CD4-positive, alpha-beta memory T cell (primary cell): Measurements from ENCODE around the gene HYAL3. TPM values are rescaled to one million over a fixed set of nuclear protein-coding genes. Genes with fewer than 3 reads are reported as not detected.

ENCODE experiments used
- CTCF ChIA-PET: fragments of 350-600 bp; sonication (Branson Sonifier 250); formaldehyde crosslinking; loops from one replicate; lab custom pipeline; 2021; ENCODE audit warnings: inconsistent platforms; ENCODE audit not compliant: partially characterized antibody; lab: Charles Lee
- POLR2A ChIA-PET: fragments of 350-600 bp; sonication (Branson Sonifier 250); formaldehyde crosslinking; loops from one replicate; lab custom pipeline; 2021; ENCODE audit not compliant: partially characterized antibody; lab: Charles Lee
- DNase-seq, 5 donors: peaks; one replicate each; pipeline versions ENCODE4 v3.0.0 to v3.0.0-alpha.2; 2020 to 2022; ENCODE audit warnings: mixed read lengths in 1 of 5
- H3K27ac ChIP-seq: one replicate; pipeline ENCODE4 v1.7.0; 2013; ENCODE audit warnings: low read depth, low read length
- H3K27me3 ChIP-seq: 2 replicates; pipeline ENCODE4 v1.7.0; 2013; ENCODE audit warnings: mild to moderate bottlenecking, low read length, moderate library complexity; ENCODE audit not compliant: insufficient read depth
- H3K36me3 ChIP-seq: 2 replicates; pipeline ENCODE4 v1.7.0; 2013; ENCODE audit warnings: mild to moderate bottlenecking, low read length, moderate library complexity; ENCODE audit not compliant: insufficient read depth
- H3K4me1 ChIP-seq: 2 replicates; pipeline ENCODE4 v1.7.0; 2013; ENCODE audit warnings: mild to moderate bottlenecking, low read length, moderate library complexity; ENCODE audit not compliant: insufficient read depth
- H3K4me3 ChIP-seq, 2 donors: one replicate each; pipeline ENCODE4 v1.7.0; 2013; ENCODE audit warnings: low read length in 2 of 2, mild to moderate bottlenecking in 1 of 2
- H3K9me3 ChIP-seq, 2 donors: one replicate each; pipeline ENCODE4 v1.7.0; 2013; ENCODE audit warnings: low read length in 2 of 2, control low read depth in 1 of 2; ENCODE audit not compliant: control insufficient read depth in 1 of 2
- H3K27ac Mint-ChIP-seq, 7 donors: one replicate each; pipeline ENCODE4 v1.8.0; 2020 to 2021; ENCODE audit warnings: mixed read lengths in 7 of 7, mild to moderate bottlenecking in 6 of 7, inconsistent platforms in 3 of 7, moderate library complexity in 3 of 7
- H3K27me3 Mint-ChIP-seq, 2 donors: one replicate each; pipeline ENCODE4 v1.8.0; 2020 to 2021; ENCODE audit warnings: mixed read lengths in 2 of 2
- H3K36me3 Mint-ChIP-seq, 2 donors: one replicate each; pipeline ENCODE4 v1.8.0; 2020 to 2021; ENCODE audit warnings: mixed read lengths in 2 of 2, inconsistent platforms in 1 of 2, mild to moderate bottlenecking in 1 of 2
- H3K4me1 Mint-ChIP-seq, 4 donors: one replicate each; pipeline ENCODE4 v1.8.0; 2020 to 2021; ENCODE audit warnings: mixed read lengths in 4 of 4, mild to moderate bottlenecking in 1 of 4
- H3K4me3 Mint-ChIP-seq, 8 donors: one replicate each; pipeline ENCODE4 v1.8.0; 2020 to 2021; ENCODE audit warnings: mixed read lengths in 8 of 8, mild to moderate bottlenecking in 7 of 8, moderate library complexity in 6 of 8, inconsistent platforms in 3 of 8
- H3K9me3 Mint-ChIP-seq, 8 donors: one replicate each; pipeline ENCODE4 v1.8.0; 2020 to 2021; ENCODE audit warnings: mixed read lengths in 8 of 8, mild to moderate bottlenecking in 5 of 8, inconsistent platforms in 3 of 8, moderate library complexity in 1 of 8
- intact Hi-C: fragments of 100-400 bp; cut with micrococcal nuclease; formaldehyde crosslinking; loops from one replicate; pipeline ENCODE4 v1.15.1; 2023
- polyA plus RNA-seq, 2 donors: library from polyadenylated mRNA; unstranded; fragments of 300-500 nt; fragmentation: Illumina TruSeq; gene quantifications; one replicate each; pipeline ENCODE4 v1.2.3, GENCODE V29; 2021
- total RNA-seq, 2 experiments: library from RNA; stranded (reverse); gene quantifications; one replicate each; pipeline ENCODE4 v1.2.3, GENCODE V29; 2021

Gene HYAL3
- total and polyA plus RNA-seq, 4 experiments from 2014 or later = 4.4 to 7.1 (median 5.3) TPM

GRCh38 chr3:50324351-50325112 lies 25.3 kb upstream of the HYAL3 start:
- Histone ChIP-seq H3K27me3 (no peaks in the 10 kb centered on the region), H3K4me3 (no peak overlapping the region)
- peaks cover 0 to 25% of the 10 kb centered on the region in 2 donors for H3K36me3 Mint-ChIP-seq

GRCh38 chr3:50323614-50324199 lies 24.5 kb upstream of the HYAL3 start:
- Mint-ChIP-seq H3K27ac (peak overlapping the region in 4 of 7 donors; percentile 29 to 90 (median 78)), H3K4me1 (peaks cover 21 to 56% (median 38%) of the 10 kb centered on the region in 4 donors), H3K27me3 (no peaks in the 10 kb centered on the region), H3K36me3 (peaks cover 0 to 22% of the 10 kb centered on the region in 2 donors), H3K4me3 (peak overlapping the region in 1 of 8 donors; percentile 35), H3K9me3 (peaks cover 0 to 1% (median 0%) of the 10 kb centered on the region in 8 donors)
- no peak overlapping the region for H3K4me3 ChIP-seq
- peaks cover 10% of the 10 kb centered on the region for H3K36me3 ChIP-seq
- H3K4me1 ChIP-seq = peaks cover 39% of the 10 kb centered on the region
- CTCF ChIA-PET = interaction anchor here (0.5 to 5.6 kb wide), 15 partner anchors 8 to 509 kb away, joined by 3 to 37 read pairs (median 5); partner anchors contain the start of genes CYB561D2, HYAL3, IFRD2 and NAA80
- H3K9me3 ChIP-seq = no peaks in the 10 kb centered on the region
- H3K27ac ChIP-seq = no peak overlapping the region
- intact Hi-C loops = loop anchor here (1.0 to 2.0 kb wide), 2 partner anchors 49 to 129 kb away; no protein-coding TSS in a partner anchor
- H3K27me3 ChIP-seq = no peaks in the 10 kb centered on the region
- DNase-seq = peak in 1 of 5 donors; percentile 27
- POLR2A ChIA-PET = interaction anchor here (0.6 to 14.4 kb wide), 6 partner anchors 9 to 31 kb away, joined by 3 to 144 read pairs (median 8); partner anchors contain the start of genes HYAL3, IFRD2, NAA80 and RASSF1

More at GRCh38 chr3:50324351-50325112, 25.3 kb upstream of the HYAL3 start:
- H3K27ac ChIP-seq = no peak overlapping the region
- Mint-ChIP-seq H3K27ac (peak overlapping the region; percentile 53 to 93 (median 82)), H3K27me3 (no peaks in the 10 kb centered on the region), H3K9me3 (peaks cover 0 to 1% (median 0%) of the 10 kb centered on the region in 8 donors), H3K4me1 (peaks cover 21 to 49% (median 35%) of the 10 kb centered on the region in 4 donors), H3K4me3 (peak overlapping the region in 5 of 8 donors; percentile 17 to 67 (median 39))
- peaks cover 40% of the 10 kb centered on the region for H3K4me1 ChIP-seq
- peak; percentile 39 to 65 (median 49) for DNase-seq
- H3K36me3 ChIP-seq = peaks cover 10% of the 10 kb centered on the region
- CTCF ChIA-PET = interaction anchor here (0.5 to 5.6 kb wide), 16 partner anchors 9 to 509 kb away, joined by 3 to 37 read pairs (median 5); partner anchors contain the start of genes CYB561D2, HYAL3, IFRD2 and NAA80
- POLR2A ChIA-PET = interaction anchor here (0.7 to 14.4 kb wide), 6 partner anchors 10 to 32 kb away, joined by 3 to 144 read pairs (median 8); partner anchors contain the start of genes HYAL3, IFRD2 and NAA80
- H3K9me3 ChIP-seq = no peaks in the 10 kb centered on the region
- intact Hi-C loops = loop anchor here (1.0 to 2.0 kb wide), 2 partner anchors 50 to 130 kb away; no protein-coding TSS in a partner anchor

- peaks cover 0 to 16% of the 10 kb centered on the region in 2 donors for H3K36me3 Mint-ChIP-seq
- ChIA-PET POLR2A (interaction anchor here (2.1 to 14.4 kb wide), 5 partner anchors 8 to 25 kb away, joined by 8 to 144 read pairs (median 16); partner anchors contain the start of genes HYAL3, NAA80 and RASSF1), CTCF (interaction anchor here (0.9 to 5.6 kb wide), 6 partner anchors 11 to 51 kb away, joined by 3 to 37 read pairs (median 10); partner anchors contain the start of genes HYAL3, IFRD2 and NAA80)
- H3K9me3 Mint-ChIP-seq = no peaks in the 10 kb centered on the region
- peaks cover 10% of the 10 kb centered on the region for H3K36me3 ChIP-seq
- H3K9me3 ChIP-seq = no peaks in the 10 kb centered on the region
- intact Hi-C loops = no loop called here
- H3K27ac ChIP-seq = no peak overlapping the region
- H3K4me3 Mint-ChIP-seq = peak overlapping the region in 3 of 8 donors; percentile 21 to 54 (median 35)
- no peak overlapping the region for H3K4me3 ChIP-seq
- no peaks in the 10 kb centered on the region for H3K27me3 ChIP-seq
- peak in 1 of 5 donors; percentile 20 for DNase-seq
- H3K4me1 Mint-ChIP-seq = peaks cover 17 to 55% (median 37%) of the 10 kb centered on the region in 4 donors
- H3K27ac Mint-ChIP-seq = peak overlapping the region; percentile 3 to 79 (median 68)
- no peaks in the 10 kb centered on the region for H3K27me3 Mint-ChIP-seq
- H3K4me1 ChIP-seq = peaks cover 35% of the 10 kb centered on the region
Observed at GRCh38 chr3:50323092-50323600, 23.9 kb upstream of the HYAL3 start.

- H3K9me3 Mint-ChIP-seq = no peaks in the 10 kb centered on the region
- POLR2A ChIA-PET = interaction anchor here (1.0 to 14.4 kb wide), 6 partner anchors 8 to 37 kb away, joined by 4 to 144 read pairs (median 8); partner anchors contain the start of genes HYAL3, NAA80, RASSF1 and TMEM115
- peaks cover 37% of the 10 kb centered on the region for H3K4me1 ChIP-seq
- peaks cover 0 to 15% of the 10 kb centered on the region in 2 donors for H3K36me3 Mint-ChIP-seq
- H3K4me3 ChIP-seq = peak within 1 kb of the TSS; percentile 23 to 87
- H3K27me3 ChIP-seq = no peaks in the 10 kb centered on the region
- CTCF ChIA-PET = interaction anchor here (0.5 to 5.6 kb wide), 8 partner anchors 11 to 220 kb away, joined by 3 to 37 read pairs (median 10); partner anchors contain the start of genes HYAL3, IFRD2 and NAA80
- intact Hi-C loops = no loop called here
- H3K27ac ChIP-seq = peak within 1 kb of the TSS; percentile 73
- peak in 1 of 5 donors; percentile 37 for DNase-seq
- H3K27me3 Mint-ChIP-seq = no peaks in the 10 kb centered on the region
- peak within 1 kb of the TSS; percentile 90 to 95 (median 93) for H3K27ac Mint-ChIP-seq
- peak within 1 kb of the TSS; percentile 80 to 90 (median 86) for H3K4me3 Mint-ChIP-seq
- peaks cover 10% of the 10 kb centered on the region for H3K36me3 ChIP-seq
- no peaks in the 10 kb centered on the region for H3K9me3 ChIP-seq
- H3K4me1 Mint-ChIP-seq = peaks cover 15 to 57% (median 35%) of the 10 kb centered on the region in 4 donors
Observed at GRCh38 chr3:50322386-50323091, 23.3 kb upstream of the HYAL3 start, which contains the start of gene HYAL2. Gene HYAL2, minus strand, starts transcription at chr3:50322745. Its CDS starts 2,256 bp downstream, at chr3:50320489.

- H3K9me3 ChIP-seq = no peaks in the 10 kb centered on the region
- intact Hi-C loops = no loop called here
- peak overlapping the region; percentile 23 to 87 for H3K4me3 ChIP-seq
- H3K9me3 Mint-ChIP-seq = no peaks in the 10 kb centered on the region
- H3K27ac Mint-ChIP-seq = peak overlapping the region in 2 of 7 donors; percentile 78 to 90
- no peak for DNase-seq
- peak overlapping the region in 4 of 8 donors; percentile 80 to 86 (median 84) for H3K4me3 Mint-ChIP-seq
- H3K4me1 ChIP-seq = peaks cover 37% of the 10 kb centered on the region
- H3K27me3 Mint-ChIP-seq = no peaks in the 10 kb centered on the region
- peak overlapping the region; percentile 73 for H3K27ac ChIP-seq
- peaks cover 0 to 15% of the 10 kb centered on the region in 2 donors for H3K36me3 Mint-ChIP-seq
- peaks cover 16 to 57% (median 36%) of the 10 kb centered on the region in 4 donors for H3K4me1 Mint-ChIP-seq
- ChIA-PET CTCF (interaction anchor here (0.5 to 5.6 kb wide), 4 partner anchors 15 to 220 kb away, joined by 3 to 37 read pairs (median 10); partner anchors contain the start of genes HYAL3, IFRD2 and NAA80), POLR2A (interaction anchor here (0.6 to 14.4 kb wide), 7 partner anchors 10 to 37 kb away, joined by 3 to 144 read pairs (median 4); partner anchors contain the start of genes CYB561D2, HYAL3, NAA80 and NPRL2)
- no peaks in the 10 kb centered on the region for H3K27me3 ChIP-seq
- peaks cover 10% of the 10 kb centered on the region for H3K36me3 ChIP-seq
Observed at GRCh38 chr3:50322115-50322385, 22.8 kb upstream of the HYAL3 start.
